ENCODE data around the gene RHBDF1.

RHBDF1 gene

DNA sequence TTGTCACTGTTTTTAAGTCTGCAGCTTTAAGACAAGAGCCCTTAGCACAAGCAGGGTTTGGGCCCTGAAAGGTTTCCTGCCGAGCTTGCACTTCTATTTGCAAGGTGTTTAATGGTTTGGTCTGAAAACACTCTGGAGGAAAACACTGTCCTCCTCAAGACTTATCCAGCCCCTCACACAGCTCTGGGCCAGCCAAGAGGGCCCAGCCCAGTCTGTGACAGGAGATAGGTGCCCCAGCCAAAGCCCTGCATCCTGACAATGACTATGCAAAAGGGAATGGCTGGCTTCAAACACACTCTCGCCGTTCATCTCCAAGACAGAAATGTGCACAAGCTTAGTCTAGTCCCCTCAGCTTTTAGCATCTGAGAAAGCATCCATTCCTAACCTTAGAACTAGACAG is 32.5 kb upstream of the RHBDF1 start:
- no peak overlapping the region for H3K4me3 ChIP-seq (ENCODE audit: low read depth, low read length)

DNA sequence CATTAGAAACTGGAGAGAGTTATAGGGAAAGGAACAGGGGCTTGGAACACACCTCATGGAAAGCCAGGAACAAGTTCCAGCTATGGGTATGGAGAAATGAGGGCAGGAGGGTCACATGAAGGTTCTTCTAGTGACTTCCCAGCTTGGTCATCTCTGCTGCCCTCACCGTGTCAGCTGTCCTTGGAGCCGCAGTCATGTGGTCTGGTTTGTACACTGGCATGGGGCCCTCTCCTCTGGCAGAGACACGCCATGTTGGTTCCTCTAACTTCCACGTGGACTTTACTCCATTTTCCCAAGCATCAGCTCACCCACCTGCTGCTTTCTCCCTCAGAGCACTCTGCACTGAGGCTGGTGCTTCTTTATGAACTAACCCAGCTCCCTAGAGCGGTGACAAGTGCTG is 31.9 kb upstream of the RHBDF1 start:
- H3K4me3 ChIP-seq (ENCODE audit: low read depth, low read length), result no peak overlapping the region
- no peak for DNase-seq (ENCODE audit: low read depth)
- TF ChIP-seq, protein P1, sequence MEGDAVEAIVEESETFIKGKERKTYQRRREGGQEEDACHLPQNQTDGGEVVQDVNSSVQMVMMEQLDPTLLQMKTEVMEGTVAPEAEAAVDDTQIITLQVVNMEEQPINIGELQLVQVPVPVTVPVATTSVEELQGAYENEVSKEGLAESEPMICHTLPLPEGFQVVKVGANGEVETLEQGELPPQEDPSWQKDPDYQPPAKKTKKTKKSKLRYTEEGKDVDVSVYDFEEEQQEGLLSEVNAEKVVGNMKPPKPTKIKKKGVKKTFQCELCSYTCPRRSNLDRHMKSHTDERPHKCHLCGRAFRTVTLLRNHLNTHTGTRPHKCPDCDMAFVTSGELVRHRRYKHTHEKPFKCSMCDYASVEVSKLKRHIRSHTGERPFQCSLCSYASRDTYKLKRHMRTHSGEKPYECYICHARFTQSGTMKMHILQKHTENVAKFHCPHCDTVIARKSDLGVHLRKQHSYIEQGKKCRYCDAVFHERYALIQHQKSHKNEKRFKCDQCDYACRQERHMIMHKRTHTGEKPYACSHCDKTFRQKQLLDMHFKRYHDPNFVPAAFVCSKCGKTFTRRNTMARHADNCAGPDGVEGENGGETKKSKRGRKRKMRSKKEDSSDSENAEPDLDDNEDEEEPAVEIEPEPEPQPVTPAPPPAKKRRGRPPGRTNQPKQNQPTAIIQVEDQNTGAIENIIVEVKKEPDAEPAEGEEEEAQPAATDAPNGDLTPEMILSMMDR (IDR thresholded peaks at IDR 0.05; ENCODE audit: insufficient read depth, low read depth, low read length, missing control alignments), result no peak

More for the DNA sequence above, 32.5 kb upstream of the RHBDF1 start:
- no peak for DNase-seq (ENCODE audit: low read depth)
- TF ChIP-seq, protein P1 (IDR thresholded peaks at IDR 0.05; ENCODE audit: insufficient read depth, low read depth, low read length, missing control alignments), result no peak

DNA sequence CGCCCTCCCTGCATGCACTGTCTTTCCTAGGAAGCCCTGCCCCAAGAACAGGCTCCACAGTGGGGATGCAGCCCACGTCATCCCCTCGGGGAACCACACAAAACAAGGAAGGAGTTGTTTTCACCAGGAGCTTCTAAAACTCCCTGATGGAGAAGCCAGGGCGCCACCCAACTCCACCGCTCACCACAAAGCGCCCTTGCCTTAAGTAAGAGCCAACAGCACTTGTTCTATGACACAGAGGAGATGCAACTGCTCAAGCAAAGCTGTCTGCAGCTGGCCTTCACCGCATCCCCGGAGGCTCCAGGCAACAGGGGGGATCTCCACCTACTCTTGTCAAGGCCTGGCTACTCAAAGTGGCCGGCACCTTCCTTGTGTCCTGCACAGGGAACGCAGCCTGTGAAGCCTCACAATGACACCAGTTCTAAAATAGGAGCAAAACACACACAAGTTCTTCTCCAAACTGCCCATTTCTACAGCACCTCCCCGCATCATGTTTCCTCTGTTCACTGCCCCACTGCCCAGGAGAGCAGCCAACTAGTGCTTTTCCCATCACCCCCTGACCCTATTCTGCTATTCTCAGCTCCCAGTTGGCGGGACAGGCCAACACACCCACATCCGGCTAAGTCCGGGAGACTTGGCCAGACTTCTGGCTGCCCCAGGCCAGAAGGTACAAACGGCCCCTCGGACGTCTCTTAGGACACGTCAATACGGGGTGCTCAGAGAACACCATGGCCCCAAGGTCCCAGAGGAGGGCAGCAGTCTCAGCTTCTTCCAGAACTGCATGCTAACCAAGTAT is 29.8 kb upstream of the RHBDF1 start:
- H3K4me3 ChIP-seq (ENCODE audit: low read depth, low read length), result no peak overlapping the region
- no peak for DNase-seq (ENCODE audit: low read depth)
- TF ChIP-seq, protein P1 (IDR thresholded peaks at IDR 0.05; ENCODE audit: insufficient read depth, low read depth, low read length, missing control alignments), result no peak

DNA sequence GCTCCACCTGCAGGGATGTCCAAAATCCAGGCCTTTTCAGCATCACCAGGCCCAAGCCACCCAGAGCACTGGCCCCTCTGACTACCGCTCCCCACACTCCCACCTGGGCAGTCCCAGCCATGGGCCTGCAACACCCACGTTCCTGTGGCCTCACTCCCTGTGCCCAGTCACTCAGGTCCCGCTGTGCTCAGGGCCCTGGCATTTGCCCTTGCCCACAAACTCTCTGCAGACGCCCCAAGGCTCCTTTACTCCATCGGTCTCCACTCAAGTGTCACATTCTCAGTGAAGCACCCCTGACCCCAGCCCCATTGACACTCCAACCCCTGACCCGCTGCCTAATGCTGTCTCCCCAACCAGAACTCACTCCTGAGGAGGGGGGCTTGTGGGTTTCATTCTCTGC is 29.2 kb upstream of the RHBDF1 start:
- no peak overlapping the region for H3K4me3 ChIP-seq (ENCODE audit: low read depth, low read length)
- no peak for DNase-seq (ENCODE audit: low read depth)
- TF ChIP-seq, protein P1 (IDR thresholded peaks at IDR 0.05; ENCODE audit: insufficient read depth, low read depth, low read length, missing control alignments), result no peak

DNA sequence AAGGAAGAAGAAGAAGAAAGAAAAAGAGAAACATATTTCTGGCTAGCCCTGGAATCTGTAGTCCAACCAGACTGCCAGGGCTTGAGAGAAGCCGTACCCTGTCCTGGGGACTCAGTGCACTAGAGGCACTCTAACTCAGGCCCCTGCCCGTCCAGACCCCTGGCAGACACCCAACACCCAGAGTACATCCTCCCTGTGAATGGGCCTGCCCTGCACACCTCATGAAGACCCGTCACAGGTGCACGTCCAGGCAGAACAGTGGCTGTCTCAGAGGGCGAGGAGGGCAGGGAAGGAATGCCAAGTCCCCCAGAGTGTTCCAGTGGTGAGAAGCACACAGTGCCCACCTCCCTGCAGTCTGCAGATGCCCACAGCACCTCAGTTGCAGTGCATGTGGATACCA is 28.6 kb upstream of the RHBDF1 start:
- DNase-seq (ENCODE audit: low read depth), result no peak
- TF ChIP-seq, protein P1 (IDR thresholded peaks at IDR 0.05; ENCODE audit: insufficient read depth, low read depth, low read length, missing control alignments), result no peak
- H3K4me3 ChIP-seq (ENCODE audit: low read depth, low read length), result no peak overlapping the region

DNA sequence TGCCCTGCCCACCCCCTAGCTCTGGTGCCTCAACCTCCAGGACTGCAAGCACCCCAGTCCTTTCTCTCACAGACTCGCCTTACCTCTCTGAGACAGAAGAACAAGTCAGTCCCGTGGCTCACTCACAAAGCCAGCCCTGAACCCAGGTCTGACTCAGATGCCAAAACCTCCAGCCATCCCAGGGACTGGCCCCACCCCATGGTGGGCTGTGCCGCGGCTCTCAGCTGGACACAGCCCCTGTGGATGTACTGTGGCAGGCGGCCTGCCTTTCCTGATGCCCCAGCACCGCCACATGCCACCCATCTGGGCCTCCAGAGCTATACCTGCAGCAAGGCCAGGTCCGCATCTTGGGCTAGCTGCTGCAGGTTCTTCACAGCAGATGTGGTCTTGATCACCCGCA is 25.4 kb upstream of the RHBDF1 start:
- TF ChIP-seq, protein P1 (IDR thresholded peaks at IDR 0.05; ENCODE audit: insufficient read depth, low read depth, low read length, missing control alignments), result no peak
- H3K4me3 ChIP-seq (ENCODE audit: low read depth, low read length), result no peak overlapping the region
- DNase-seq (ENCODE audit: low read depth), result no peak

DNA sequence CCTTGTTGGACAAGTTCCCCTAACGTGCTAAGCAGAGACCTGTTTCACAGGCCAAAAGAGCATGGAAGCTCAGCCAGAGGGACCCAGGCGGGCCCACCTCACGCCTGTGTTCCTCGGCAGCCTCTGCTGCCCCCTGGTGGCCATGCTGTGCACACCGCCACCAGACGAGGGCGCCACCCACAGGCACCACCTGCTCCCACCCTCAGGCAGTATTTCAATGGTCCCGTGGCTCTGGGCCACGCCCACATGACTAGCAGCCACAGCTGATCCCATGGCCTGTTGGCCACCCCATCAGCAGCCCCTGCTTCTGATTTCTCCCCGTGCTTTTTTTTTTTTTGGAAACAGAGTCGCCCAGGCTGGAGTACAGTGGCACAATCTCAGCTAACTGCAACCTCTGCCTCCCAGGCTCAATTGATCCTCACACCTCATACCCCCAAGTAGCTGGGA is 24.5 kb upstream of the RHBDF1 start:
- H3K4me3 ChIP-seq (ENCODE audit: low read depth, low read length), result no peak overlapping the region
- peak; percentile 91 for DNase-seq (ENCODE audit: low read depth)
- TF ChIP-seq, protein P1 (IDR thresholded peaks at IDR 0.05; ENCODE audit: insufficient read depth, low read depth, low read length, missing control alignments), result peak; percentile 99
